Liver (tissue), 9 donors: ENCODE data around the gene PARD3. TPM values are rescaled to one million over a fixed set of nuclear protein-coding genes. Genes with fewer than 3 reads are reported as not detected.

Experiments
- DNase-seq: peaks from one replicate; pipeline ENCODE4 v3.0.0-alpha.2; 2017; ENCODE audit warnings: low spot score
- H3K27ac ChIP-seq, 2 donors: one replicate each; pipeline ENCODE4 v1.7.0; 2013; ENCODE audit warnings: inconsistent platforms in 2 of 2, low read length in 2 of 2, control low read depth in 1 of 2, low read depth in 1 of 2, mild to moderate bottlenecking in 1 of 2
- H3K27me3 ChIP-seq, 4 donors: one replicate each; pipeline versions ENCODE4 v1.6.1 to v1.7.0; 2013; ENCODE audit warnings: low read length in 3 of 4, inconsistent platforms in 1 of 4, mild to moderate bottlenecking in 1 of 4, moderate library complexity in 1 of 4; ENCODE audit not compliant: control insufficient read depth in 4 of 4, insufficient read depth in 4 of 4
- H3K36me3 ChIP-seq, 4 donors: one replicate each; pipeline versions ENCODE4 v1.6.1 to v1.7.0; 2013; ENCODE audit warnings: low read length in 3 of 4, mild to moderate bottlenecking in 3 of 4, low read depth in 1 of 4, moderate library complexity in 1 of 4; ENCODE audit not compliant: control insufficient read depth in 4 of 4, insufficient read depth in 3 of 4
- H3K4me1 ChIP-seq, 4 donors: one replicate each; pipeline versions ENCODE4 v1.6.1 to v1.7.0; 2013; ENCODE audit warnings: low read length in 3 of 4, mild to moderate bottlenecking in 3 of 4, moderate library complexity in 1 of 4; ENCODE audit not compliant: control insufficient read depth in 4 of 4, insufficient read depth in 4 of 4
- H3K4me3 ChIP-seq, 3 donors: one replicate each; pipeline versions ENCODE4 v1.6.1 to v1.7.0; 2013; ENCODE audit warnings: low read length in 3 of 3, control low read depth in 1 of 3, low read depth in 1 of 3, mild to moderate bottlenecking in 1 of 3
- H3K9ac ChIP-seq, 2 donors: one replicate each; pipeline ENCODE4 v1.7.0; 2013; ENCODE audit warnings: low read length in 2 of 2, mild to moderate bottlenecking in 2 of 2, moderate library complexity in 2 of 2, control low read depth in 1 of 2, low read depth in 1 of 2
- H3K9me3 ChIP-seq, 4 donors: one replicate each; pipeline versions ENCODE4 v1.6.1 to v1.7.0; 2013; ENCODE audit warnings: low read length in 3 of 4; ENCODE audit not compliant: control insufficient read depth in 4 of 4
- ATF3 ChIP-seq: IDR thresholded peaks from 2 replicates; pipeline ENCODE4 v1.6.1; 2016; ENCODE audit warnings: antibody characterized with exemption
- CTCF ChIP-seq: fragments of 150-350 bp; IDR thresholded peaks from 2 replicates; pipeline ENCODE4 v1.5.1; 2017; ENCODE audit warnings: improper control_type of control experiment, low read depth, low read length; ENCODE audit not compliant: missing input control
- FOXA1 ChIP-seq: IDR thresholded peaks from 2 replicates; pipeline ENCODE4 v1.6.1; 2016; ENCODE audit warnings: antibody characterized with exemption
- FOXA2 ChIP-seq: IDR thresholded peaks from 2 replicates; pipeline ENCODE4 v1.6.1; 2016; ENCODE audit warnings: antibody characterized with exemption
- GABPA ChIP-seq, 2 donors: IDR thresholded peaks in 1 of 2; conservative IDR thresholded peaks in 1 of 2; 2 replicates each; pipeline ENCODE4 v1.6.1; 2016; ENCODE audit warnings: antibody characterized with exemption in 2 of 2, mild to moderate bottlenecking in 1 of 2, moderate library complexity in 1 of 2
- HNF4A ChIP-seq, 2 donors: conservative IDR thresholded peaks; 2 replicates each; pipeline ENCODE4 v1.6.1; 2016; ENCODE audit warnings: antibody characterized with exemption in 2 of 2, mild to moderate bottlenecking in 2 of 2
- HNF4G ChIP-seq: IDR thresholded peaks from 2 replicates; pipeline ENCODE4 v1.6.1; 2016; ENCODE audit warnings: antibody characterized with exemption
- JUND ChIP-seq, 2 donors: IDR thresholded peaks; 2 replicates each; pipeline ENCODE4 v1.6.1; 2016; ENCODE audit warnings: antibody characterized with exemption in 2 of 2
- NR2F2 ChIP-seq: IDR thresholded peaks from 2 replicates; pipeline ENCODE4 v1.6.1; 2016; ENCODE audit warnings: antibody characterized with exemption
- RAD21 ChIP-seq, 2 donors: IDR thresholded peaks; 2 replicates each; pipeline ENCODE4 v1.6.1; 2016; ENCODE audit warnings: antibody characterized with exemption in 2 of 2, mild to moderate bottlenecking in 2 of 2
- REST ChIP-seq: IDR thresholded peaks from 2 replicates; pipeline ENCODE4 v1.6.1; 2016; ENCODE audit warnings: antibody characterized with exemption, mild to moderate bottlenecking
- RXRA ChIP-seq, 2 donors: IDR thresholded peaks; 2 replicates each; pipeline ENCODE4 v1.6.1; 2017 to 2018; ENCODE audit warnings: antibody characterized with exemption in 2 of 2, mild to moderate bottlenecking in 1 of 2
- SP1 ChIP-seq: IDR thresholded peaks from 2 replicates; pipeline ENCODE4 v1.6.1; 2018; ENCODE audit warnings: antibody characterized with exemption, mild to moderate bottlenecking
- TAF1 ChIP-seq: conservative IDR thresholded peaks from 2 replicates; pipeline ENCODE4 v1.6.1; 2016; ENCODE audit warnings: antibody characterized with exemption, mild to moderate bottlenecking
- YY1 ChIP-seq: IDR thresholded peaks from 2 replicates; pipeline ENCODE4 v1.6.1; 2016; ENCODE audit warnings: antibody characterized with exemption, mild to moderate bottlenecking
- WGBS: extraction: QIAGEN DNeasy Blood & Tissue Kit; methylation state at CpG from one replicate; pipeline ENCODE4 v1.1.7; 2013; 5-methylcytosine and 5-hydroxymethylcytosine counted together
- polyA plus RNA-seq, 2 donors: library from polyadenylated mRNA; stranded (reverse) in 1 of 2; unstranded in 1 of 2; fragments of 200-250 nt in 1 of 2; fragments of >200 nt in 1 of 2; fragmentation: Nextera tagmentation in 1 of 2; extraction: Ambion mirVana in 1 of 2; gene quantifications; one replicate each; pipeline versions ENCODE4 v1.2.1 to v1.2.3, GENCODE V29; 2013 to 2015
- total RNA-seq, 2 donors: library from RNA; depleted of rRNA; stranded (reverse); fragments of >200 nt; gene quantifications; one replicate each; pipeline ENCODE4 v1.2.3, GENCODE V29; 2014
- donor health status: healthy.
- donor health status: healthy.
- donor health status: healthy.
- donor health status: healthy.
- donor health status: healthy.

PARD3 gene
- total and polyA plus RNA-seq, 4 donors, result 12.3 to 43.8 (median 13.5) TPM

GRCh38 chr10:34373211-34373610 lies 441.9 kb downstream of the PARD3 start:
- Histone ChIP-seq H3K4me1 (no peaks in the 10 kb centered on the region), H3K4me3 (no peak overlapping the region), H3K27ac (no peak overlapping the region), H3K27me3 (no peaks in the 10 kb centered on the region), H3K36me3 (peaks cover 0 to 9% (median 4%) of the 10 kb centered on the region in 4 donors), H3K9ac (no peak overlapping the region), H3K9me3 (no peaks in the 10 kb centered on the region)
- no peak for TF ChIP-seq RXRA (IDR thresholded peaks at IDR 0.05)
- 94% methylated on average over 4 of the region's 4 CpGs for WGBS
- no peak for DNase-seq

- no peak for TF ChIP-seq HNF4G
- no peak for TF ChIP-seq TAF1
- no peak for TF ChIP-seq SP1
- TF ChIP-seq ATF3, result no peak
- TF ChIP-seq RXRA (IDR thresholded peaks at IDR 0.05), result no peak
- no peak for TF ChIP-seq GABPA (IDR thresholded peaks at IDR 0.05 in 1 of 2, conservative IDR thresholded peaks at IDR 0.05 in 1 of 2)
- TF ChIP-seq HNF4A (conservative IDR thresholded peaks at IDR 0.05), result no peak
- DNase-seq, result no peak
- no peak overlapping the region for H3K9ac ChIP-seq
- H3K9me3 ChIP-seq, result no peaks in the 10 kb centered on the region
- no peaks in the 10 kb centered on the region for H3K4me1 ChIP-seq
- H3K27ac ChIP-seq, result no peak overlapping the region
- H3K36me3 ChIP-seq, result peaks cover 0 to 11% (median 4%) of the 10 kb centered on the region in 4 donors
- H3K4me3 ChIP-seq, result no peak overlapping the region
- no peaks in the 10 kb centered on the region for H3K27me3 ChIP-seq
Observed at GRCh38 chr10:34372509-34372908, 442.6 kb downstream of the PARD3 start.

DNA sequence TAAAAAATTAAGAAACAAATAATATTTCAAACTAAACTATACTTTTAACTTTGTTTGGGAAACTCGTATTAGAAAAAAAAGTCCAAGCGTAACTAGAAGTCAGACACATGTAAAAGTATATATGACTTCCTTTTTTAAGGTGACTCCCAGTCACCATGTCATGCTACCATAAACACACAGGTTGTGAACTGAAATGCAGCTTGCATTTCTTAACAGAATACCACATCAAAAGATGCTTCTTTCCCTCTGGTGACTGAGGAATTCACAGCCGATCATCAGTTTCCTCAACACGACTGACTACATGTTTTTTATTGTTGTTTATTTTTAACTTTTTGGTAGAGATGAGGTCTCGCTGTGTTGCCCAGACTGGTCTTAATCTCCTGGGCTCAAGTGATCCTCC lies 445.0 kb downstream of the PARD3 start:
- TF ChIP-seq CTCF (no peak), JUND (IDR thresholded peaks at IDR 0.05) (no peak)
- WGBS, result 87% methylated on average over 5 of the region's 5 CpGs
- H3K4me1 ChIP-seq, result no peaks in the 10 kb centered on the region

DNA sequence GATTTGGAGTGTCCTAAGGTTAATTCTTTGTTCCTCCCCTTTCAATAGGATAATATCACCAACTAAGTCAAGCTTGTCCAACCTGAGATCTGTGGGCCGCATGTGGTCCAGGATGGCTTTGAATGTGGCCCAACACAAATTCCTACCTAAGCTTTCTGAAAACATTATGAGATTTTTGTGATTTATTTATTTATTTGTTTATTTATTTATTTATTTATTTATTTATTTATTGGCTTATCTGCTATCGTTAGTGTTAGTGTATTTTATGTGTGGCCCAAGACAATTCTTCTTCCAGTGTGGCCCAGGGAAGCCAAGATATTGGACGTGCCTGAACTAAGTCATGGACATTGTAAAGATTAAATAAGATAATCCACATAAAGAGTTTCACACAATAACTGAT lies 446.0 kb downstream of the PARD3 start:
- peaks cover 0 to 7% (median 0%) of the 10 kb centered on the region in 4 donors for H3K36me3 ChIP-seq
- H3K9ac ChIP-seq, result no peak overlapping the region
- H3K4me1 ChIP-seq, result peaks cover 0 to 5% (median 2%) of the 10 kb centered on the region in 4 donors
- H3K27ac ChIP-seq, result no peak overlapping the region
- no peaks in the 10 kb centered on the region for H3K9me3 ChIP-seq
- DNase-seq, result no peak
- no peaks in the 10 kb centered on the region for H3K27me3 ChIP-seq
- 93% methylated on average over 3 of the region's 3 CpGs for WGBS
- no peak overlapping the region for H3K4me3 ChIP-seq
- TF ChIP-seq NR2F2 (no peak), HNF4A (conservative IDR thresholded peaks at IDR 0.05) (no peak), YY1 (no peak), REST (no peak), FOXA2 (no peak), RXRA (IDR thresholded peaks at IDR 0.05) (no peak), FOXA1 (no peak), SP1 (no peak), ATF3 (no peak), HNF4G (no peak), JUND (IDR thresholded peaks at IDR 0.05) (no peak), CTCF (no peak), RAD21 (IDR thresholded peaks at IDR 0.05) (no peak), GABPA (IDR thresholded peaks at IDR 0.05 in 1 of 2, conservative IDR thresholded peaks at IDR 0.05 in 1 of 2) (no peak), TAF1 (no peak)

More for the DNA sequence above, 445.0 kb downstream of the PARD3 start:
- no peak overlapping the region for H3K4me3 ChIP-seq
- H3K27me3 ChIP-seq, result no peaks in the 10 kb centered on the region
- H3K27ac ChIP-seq, result no peak overlapping the region
- H3K9ac ChIP-seq, result no peak overlapping the region
- no peaks in the 10 kb centered on the region for H3K9me3 ChIP-seq
- no peak for DNase-seq
- peaks cover 0 to 11% (median 2%) of the 10 kb centered on the region in 4 donors for H3K36me3 ChIP-seq
